ENCODE results near the gene CNFN.

CNFN gene

DNA sequence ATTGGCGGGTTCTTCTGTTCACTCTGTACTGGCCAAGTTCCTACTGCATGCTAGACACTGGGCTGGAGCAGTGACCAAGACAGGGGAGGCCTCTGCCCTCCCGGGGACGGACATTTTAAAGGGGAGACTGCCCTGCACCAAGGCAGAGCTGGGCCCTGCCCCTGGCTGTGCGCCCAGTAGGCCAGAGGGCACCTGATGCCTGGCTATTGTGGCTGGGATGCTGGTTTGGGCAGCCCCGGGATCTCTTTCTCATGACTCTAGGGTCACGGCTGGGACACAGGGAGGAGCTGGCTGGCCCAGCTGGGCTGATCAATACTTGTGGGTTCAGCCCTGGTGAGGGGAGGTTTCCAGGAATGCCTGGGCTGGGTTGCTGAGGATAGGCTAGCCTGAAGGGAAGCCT lies 19.4 kb upstream of the CNFN start:
- no peak for DNase-seq (ENCODE audit: low read depth, low spot score)

DNA sequence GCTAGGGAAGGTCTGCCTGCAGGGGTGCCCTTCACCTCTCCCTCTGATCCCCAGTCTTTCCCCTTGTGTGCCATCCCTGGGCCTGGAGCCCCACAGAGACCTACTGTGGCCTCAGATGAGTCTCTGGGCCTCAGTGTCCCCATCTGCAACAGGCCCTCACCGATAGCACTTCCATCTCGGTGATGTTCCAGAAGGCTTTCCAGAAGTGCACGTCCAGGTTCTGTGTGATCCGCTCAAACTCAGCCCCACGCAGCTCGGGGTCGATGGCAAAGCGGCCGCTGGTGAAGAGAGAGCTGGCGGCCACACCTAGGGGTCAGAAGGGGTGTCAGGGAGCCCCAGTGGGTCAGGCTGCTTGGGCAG lies 17.7 kb upstream of the CNFN start:
- DNase-seq (ENCODE audit: low read depth, low spot score), result no peak

DNA sequence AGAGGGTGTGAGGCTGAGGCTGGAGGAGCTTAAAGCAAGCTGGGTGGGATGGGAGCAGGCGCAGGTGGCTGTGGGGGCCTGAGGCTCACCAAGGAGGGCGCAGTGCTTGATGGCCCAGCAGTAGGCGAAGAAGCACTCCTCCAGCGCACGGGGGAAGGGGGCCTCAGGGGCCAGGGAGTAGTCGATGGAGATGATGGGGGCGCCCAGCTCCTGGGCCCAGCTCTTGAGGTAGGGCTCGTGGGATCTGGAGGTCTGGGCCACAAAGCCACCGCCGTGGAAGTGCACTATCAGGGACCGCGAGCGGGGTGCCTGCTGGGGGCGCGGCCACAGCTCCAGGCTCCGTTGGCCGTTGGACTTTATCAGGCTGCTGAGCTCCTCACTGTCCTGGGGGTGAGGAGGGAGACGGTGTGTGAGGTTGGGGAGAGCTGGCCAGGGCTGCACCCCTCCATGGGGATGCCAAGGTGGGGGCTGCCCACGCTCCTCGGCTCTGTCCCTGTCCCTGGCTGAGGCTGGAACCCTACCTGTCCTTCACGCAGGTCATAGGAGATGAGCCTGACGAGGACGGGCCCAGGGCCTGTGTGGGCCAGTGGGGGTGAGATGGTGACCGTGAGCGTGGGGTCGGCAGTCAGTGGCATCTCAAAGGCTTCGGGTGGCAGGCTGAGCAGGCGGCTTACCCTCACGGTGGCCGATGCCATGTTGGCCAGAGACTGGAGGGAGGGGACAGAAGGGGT lies 17.2 kb upstream of the CNFN start:
- no peak for DNase-seq (ENCODE audit: low read depth, low spot score)

DNA sequence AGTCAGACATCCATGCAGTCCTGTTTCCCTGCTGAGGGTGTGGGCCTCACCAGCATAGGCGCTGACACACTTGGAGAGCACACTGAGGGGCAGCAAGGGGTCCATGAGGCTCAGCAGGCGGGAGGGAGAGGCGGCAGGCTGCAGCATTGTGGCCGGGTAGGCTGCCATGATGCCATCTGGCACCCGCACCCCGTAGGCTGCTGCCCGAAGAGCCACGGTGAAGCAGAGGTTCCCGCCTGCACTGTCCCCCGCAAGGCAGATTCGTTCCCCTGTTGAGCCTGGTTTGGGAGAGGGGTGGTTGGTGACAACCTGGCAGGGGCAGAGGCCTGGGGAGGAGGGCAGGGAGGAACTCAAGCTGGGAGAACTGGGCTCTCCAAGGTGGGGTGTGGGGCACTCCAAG lies 16.0 kb upstream of the CNFN start:
- no peak for DNase-seq (ENCODE audit: low read depth, low spot score)

DNA sequence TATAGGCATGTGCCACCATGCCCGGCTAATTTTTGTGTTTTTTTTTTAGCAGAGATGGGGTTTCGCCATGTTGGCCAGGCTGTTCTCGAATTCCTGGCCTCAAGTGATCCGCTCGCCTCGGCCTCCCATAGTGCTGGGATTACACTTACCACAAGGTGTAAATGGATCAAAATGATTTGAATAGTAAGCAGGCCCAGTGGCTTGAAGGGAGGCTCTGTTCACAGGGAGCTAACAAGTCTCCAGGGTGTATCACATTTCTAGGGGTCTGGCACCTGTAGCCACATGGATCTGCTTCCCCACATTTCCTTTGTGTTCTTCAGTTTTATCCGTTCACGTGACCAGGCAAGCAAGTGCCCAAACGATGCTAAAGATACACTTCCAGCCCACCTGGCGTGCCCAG lies 13.5 kb upstream of the CNFN start:
- DNase-seq (ENCODE audit: low read depth, low spot score), result no peak

DNA sequence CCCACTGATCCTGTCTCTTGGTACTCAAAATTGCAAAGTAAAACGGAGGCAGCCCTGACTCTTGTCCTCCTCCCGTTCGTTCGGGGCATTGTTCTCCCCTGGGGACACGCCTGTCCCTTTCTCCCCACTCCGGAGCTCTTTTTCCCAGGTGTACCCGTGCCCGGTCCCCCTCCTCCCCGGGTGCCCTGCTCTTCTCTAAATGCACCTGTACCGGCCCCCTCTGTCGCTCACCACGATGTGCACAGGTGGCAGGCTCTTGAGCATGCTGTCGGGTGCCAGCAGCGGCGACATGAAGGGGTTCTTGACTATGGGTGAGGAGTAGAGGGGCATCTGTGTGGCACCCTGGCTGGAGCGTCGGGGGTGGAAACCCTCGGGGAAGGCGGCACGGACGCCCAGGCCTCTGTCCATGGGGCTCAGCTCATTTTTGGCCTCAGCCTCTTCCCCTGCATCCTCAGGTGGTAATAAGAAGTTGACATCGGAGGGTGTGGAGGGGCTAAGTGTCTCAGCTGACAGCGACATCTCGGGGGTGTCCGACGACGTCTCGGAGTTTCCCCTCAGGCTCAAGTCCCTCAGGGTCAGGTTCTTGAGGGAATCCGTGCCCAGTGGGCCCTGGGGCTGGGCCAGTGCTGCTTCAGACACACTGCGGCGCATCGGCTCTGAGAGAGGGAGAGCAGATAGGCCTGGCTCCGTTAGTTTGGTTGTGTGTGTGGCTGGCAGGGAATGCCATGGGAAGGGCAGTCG lies 12.4 kb upstream of the CNFN start:
- DNase-seq (ENCODE audit: low read depth, low spot score), result no peak

DNA sequence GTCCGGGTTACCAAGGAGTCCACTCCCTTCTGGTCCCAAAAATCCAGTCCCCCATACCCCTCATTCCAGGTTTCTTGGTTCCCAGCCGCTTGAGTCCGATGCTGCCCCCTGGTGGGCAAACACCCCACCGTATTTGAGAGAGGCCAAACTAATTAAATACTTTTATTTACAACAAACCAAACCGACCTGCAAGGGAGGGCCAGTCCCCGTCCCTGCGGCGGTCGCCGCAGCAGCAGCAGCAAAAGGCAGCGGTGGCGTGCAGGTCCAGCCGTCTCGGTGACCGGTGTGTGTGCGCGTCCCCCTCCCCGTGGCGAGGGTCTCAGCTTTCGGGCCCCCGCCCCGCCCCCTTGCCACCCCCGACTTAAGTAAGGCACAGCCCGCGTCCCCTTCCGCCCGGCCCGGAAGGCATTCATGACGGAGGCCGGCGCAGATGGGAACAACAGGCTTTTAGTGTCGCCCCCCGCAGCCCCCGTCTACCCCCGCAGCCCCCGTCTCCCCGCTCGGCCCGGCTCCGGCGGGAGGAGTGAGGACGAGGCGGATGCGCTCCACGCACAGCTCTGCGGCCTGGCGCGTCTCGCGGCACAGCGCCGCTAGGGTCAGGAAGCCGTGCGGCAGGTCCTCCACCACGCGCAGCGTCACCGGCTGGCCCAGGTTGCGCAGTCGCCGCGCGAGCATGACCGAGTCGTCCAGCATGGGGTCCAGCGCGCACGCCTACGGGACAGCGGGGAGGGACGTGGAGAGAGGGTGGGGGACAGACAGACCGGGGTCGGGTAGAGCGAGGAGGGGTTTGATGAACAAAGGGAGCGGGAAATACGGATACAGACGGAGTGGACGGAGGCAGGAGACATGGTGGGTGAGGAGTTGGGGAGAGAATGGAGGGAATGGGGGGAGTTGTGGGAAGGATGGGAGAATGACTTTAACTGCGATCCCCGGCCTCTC lies 11.5 kb upstream of the CNFN start:
- DNase-seq (ENCODE audit: low read depth, low spot score), result no peak

DNA sequence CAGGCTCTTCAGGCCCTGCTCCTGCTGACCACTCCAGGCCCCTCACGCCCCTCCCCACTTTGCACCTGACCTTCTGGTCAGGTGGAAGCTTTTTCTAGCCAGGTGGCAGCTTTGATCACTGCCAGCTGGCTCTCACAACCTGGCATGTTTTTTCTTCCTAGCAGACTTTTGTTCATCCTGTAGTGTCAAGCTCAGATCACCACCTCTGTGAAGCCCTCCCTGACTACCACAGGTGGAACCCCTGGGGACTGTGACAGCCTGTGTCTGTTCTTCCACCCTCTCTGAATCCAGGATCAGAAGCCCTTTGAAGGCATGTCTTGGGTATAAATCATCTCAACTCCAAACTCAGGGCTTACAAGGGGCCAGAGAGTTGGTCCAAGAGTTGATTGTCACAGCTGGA lies 10.3 kb upstream of the CNFN start:
- DNase-seq (ENCODE audit: low read depth, low spot score), result no peak

DNA sequence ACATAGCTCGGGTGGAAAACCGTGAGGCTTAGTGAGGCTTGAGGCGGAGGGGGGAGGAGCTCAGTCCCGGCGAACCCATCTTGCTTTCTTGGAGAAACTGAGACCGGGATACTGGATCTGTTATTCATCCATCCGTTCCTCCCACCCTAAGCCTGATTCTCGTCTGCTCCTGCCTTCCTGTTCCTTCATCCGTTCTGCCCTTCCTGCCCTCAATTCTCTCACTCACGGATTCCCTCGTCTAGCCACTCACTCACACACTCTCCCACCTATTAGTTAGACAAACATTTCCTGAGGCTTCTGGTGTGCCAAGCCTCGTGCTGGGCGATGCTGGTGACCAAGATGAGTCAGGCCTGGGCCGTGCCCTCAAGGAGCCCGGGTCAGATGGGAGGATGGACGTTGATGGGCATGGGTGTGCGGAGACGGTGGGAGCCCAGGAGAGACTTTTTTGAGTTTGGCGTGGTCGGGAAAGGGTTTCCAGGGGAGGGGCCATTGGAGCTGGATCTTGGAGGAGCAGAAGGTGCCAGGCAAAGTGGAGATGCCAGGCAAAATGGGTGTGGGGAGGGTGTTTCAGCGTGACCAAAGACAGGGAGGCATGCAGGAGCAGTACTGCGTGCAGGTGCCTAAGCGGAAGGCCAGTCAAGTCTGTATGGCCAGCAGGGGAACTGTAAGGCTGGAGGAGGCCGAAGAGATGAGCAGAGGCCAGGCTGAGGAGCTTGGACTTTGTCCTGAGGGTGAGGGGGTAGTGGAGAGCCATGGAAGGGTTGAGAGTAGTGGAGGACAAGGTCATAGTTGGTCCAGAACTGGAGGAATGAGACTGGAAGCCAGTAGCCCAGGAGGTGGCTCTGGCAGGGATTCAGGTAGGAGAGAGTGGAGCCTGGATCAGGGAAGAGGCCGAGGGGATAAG lies 7.4 kb upstream of the CNFN start:
- DNase-seq (ENCODE audit: low read depth, low spot score), result no peak

DNA sequence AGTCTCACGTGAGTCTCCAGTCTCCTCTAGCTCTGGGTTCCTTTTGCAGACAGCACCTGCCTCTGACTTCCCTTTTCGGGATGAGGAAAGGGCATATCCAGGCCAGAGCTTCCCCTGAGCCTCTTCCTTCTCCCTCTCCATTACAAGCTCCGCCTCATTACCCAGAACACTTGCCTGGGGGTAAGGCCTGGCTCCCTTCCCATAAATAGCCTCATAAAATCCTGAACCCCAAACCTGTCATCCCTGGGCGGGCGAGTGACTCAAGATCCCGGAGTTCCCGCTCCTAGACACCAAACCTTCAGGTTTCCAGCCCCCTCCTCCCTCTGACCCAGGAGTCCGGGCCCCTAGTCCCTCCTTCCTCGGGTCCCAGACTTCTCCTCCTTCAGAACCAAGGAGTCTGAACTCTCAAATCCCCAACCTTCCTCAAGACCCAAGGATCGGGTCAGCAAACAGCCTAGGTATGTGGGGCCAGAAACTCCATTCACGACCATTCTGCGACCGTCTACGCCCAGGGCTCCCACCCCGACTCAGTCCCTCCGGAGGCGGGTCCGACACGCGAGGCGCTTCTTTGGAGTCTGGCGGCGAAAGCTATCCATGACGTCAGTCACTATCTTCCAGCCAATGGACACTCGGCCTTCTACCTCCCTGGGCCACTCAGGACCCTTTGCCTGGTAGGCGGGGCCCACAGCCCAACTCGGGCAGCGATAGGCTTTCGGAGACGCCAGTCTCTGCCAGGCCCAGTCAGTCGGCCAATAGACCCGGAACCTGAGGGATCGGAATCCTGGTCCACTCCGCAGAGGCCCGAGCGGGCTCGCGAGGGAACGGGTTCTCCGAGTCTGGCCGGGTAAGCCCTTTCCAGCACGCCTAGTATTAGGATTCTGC lies 6.5 kb upstream of the CNFN start:
- DNase-seq (ENCODE audit: low read depth, low spot score), result peak; percentile 97

DNA sequence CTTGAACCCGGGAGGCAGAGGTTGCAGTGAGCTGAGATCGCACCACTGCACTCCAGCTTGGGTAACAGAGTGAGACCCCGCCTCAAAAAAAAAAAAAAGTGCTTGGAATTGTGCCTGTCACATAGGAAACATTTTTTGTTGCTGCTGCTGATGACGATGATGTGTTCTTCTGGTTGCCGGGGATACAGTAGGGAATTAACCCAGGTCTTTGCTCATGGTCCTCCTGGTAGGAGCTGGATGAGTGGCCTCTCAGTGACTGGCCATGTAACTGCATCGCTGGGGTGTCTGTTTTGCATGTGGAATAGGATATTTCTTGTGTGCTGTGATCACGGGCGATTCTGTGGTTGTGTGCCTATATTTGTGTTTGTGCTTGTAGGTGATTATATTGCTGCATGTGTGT lies 4.7 kb upstream of the CNFN start:
- no peak for DNase-seq (ENCODE audit: low read depth, low spot score)

DNA sequence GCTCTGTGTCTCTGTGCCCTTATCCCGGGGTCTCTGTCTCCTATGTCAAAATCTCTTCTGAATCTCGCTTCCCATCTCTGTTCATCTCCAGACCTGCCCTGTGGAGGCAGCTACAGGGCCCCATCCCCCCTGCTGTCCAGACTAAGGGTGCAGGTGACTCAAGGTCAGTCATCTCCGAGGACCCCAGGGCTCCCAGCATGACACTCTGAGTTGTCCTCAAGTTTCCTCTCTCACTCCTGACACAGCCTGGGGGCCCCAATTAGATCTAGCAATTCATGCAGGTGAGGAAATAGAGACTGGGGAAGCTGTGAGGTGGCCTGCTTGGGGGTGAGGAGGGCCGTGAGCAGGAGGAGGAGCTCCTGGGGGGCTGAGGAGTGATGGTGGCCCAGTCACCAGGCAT lies 2.1 kb upstream of the CNFN start:
- no peak for DNase-seq (ENCODE audit: low read depth, low spot score)

DNA sequence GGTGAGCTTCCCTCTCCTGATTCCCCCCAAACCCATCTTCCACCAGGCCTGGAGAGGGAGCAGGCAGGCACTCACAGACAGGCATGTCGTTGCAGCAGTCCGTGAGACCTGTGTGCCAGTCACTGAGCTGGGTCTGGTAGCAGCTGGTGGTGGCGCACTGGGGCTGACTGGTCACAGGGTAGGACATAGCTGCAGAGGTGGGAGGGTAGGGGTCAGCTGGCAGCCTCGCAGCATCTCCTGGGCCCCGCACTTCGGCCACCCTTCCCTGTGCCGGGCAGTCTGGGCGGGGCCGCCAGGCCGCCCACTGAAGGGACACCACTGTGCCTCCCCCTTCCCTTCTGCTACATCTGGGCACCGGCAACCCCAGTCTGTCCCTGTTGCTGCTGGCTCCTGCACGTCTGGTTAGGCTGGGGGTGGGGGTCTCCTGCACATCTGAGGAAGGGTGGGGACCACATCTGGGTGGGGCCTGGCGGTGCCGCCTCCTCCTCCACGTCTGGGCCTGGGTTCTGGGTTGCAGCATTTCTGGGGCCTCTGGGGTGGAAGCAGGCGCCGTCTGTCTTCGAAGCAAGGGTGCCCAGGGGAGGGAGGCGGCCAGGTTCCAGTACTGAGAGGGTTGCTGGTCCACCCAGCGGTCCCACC lies 1.1 kb downstream of the CNFN start:
- no peak for DNase-seq (ENCODE audit: low read depth, low spot score)

DNA sequence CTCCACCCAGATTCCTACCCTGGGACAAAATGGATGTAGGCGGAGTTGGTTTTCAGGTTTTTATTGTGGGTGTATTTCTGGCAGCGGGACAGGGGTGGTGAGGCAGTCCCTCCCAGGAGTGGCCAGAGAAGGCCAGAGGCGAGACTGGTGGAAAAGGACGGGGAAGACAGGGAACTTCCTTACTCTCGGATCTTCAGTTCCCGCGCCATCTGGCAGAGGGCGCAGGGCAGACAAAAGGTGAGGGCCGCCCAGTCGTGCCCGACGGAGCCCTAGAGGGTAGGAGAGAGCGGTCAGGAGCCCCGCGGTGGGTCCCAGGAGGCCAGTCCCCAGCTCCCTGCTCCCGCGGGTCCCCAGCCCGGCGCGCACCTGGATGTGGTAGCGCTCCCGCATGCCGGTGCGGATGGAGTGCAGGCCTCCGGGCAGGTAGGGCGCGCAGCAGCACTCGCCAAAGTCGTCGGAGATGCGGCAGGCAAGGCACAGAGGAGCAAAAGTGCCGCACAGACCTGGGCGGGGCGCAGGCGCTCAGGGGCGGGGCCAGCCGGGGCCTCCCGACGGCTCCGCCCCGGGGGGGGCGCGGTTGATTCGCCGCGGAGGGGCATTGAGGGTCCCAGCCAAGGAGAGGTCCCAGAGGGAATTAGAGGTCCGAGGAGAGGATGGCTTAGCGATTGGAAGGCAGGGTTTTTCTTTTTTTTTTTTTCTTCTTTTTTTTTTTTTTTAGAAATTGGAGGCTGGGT lies 3.0 kb downstream of the CNFN start:
- no peak for DNase-seq (ENCODE audit: low read depth, low spot score)

DNA sequence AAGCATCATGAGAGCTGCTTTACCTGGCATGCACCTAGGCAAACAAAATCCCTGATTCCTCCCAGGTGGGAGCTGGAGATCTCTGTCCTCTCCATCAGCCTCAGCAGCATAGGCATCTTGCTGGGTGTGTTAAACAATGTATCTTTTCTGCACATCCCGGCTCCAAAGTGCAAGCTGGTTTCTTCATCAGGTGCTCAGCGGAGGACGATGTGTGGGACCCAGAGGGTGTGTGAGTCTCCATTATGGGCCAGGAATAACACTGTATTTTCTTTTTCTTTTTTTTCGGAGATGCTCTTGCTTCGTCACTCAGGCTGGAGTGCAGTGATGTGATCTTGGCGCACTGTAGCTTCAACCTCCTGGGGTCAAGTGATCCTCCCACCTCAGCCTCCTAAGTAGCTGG lies 9.9 kb downstream of the CNFN start:
- no peak for DNase-seq (ENCODE audit: low read depth, low spot score)

DNA sequence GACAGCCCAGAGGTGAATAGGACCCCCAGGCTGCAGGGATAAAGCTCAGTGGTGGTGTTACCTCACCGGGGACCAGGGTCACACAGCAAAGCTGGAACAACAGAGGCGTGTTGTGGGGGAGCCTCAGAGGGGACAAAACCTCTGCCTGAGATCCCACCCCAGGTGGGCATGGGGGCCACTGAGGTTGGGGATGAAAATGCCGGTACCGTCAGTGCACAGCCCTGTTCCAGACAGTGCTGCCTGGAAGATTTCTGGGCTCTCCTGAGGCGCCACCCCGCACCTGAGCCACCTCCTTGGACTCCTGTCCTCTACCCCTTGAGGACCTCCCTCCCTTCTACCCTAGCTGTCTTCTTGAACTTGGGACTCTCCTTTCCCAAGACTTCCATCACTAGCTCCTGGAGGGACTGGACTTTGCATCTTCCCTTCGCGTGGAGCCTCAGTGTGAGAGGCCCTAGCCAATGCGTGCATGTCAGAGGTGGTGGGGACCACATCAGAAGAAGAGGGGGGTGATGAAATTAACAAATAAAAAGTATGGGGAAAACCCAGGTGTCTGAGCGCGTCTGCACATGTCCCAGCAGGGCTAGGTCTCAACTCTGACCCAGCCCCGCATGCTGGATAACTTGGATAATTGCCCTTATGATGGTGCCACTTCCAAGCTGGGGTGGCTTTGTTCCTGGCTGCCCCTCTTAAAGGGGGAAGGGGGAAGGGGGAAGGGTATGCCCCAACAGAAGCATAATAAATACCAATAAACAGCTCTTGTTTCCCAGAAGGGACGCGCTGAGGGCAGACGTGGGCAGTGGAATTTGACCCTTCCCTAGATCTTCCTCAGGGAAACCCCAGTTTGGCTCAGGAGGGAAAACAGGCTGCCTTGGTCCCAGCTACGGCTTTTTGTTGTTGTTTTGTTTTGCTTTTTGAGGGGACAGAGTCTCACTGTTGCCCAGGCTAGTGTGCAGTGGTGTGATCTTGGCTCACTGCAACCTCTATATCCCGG lies 11.6 kb downstream of the CNFN start:
- DNase-seq (ENCODE audit: low read depth, low spot score), result no peak

DNA sequence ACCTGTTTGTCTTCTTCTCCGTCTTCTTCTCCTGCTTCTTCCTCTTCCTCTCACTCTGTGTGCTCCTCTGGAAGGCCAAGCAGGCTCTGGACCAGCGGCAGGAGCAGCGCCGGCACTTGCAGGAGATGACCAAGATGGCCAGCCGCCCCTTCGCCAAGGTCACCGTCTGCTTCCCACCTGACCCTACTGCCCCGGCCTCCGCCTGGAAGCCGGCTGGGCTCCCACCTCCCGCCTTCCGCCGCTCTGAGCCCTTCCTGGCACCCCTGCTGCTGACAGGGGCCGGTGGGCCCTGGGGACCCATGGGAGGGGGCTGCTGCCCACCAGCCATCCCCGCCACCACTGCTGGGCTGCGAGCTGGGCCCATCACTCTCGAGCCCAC lies 13.9 kb downstream of the CNFN start:
- DNase-seq (ENCODE audit: low read depth, low spot score), result no peak

Data from smooth muscle cell of the brain vasculature (primary cell).